ENCODE measurements around the gene TRUB2.

- TF ChIP-seq POLR2A (IDR thresholded peaks at IDR 0.05) (no peak), CTCF (IDR thresholded peaks at IDR 0.05) (no peak)
Observed at GRCh38 chr9:128343855-128344254, 21.6 kb upstream of the TRUB2 start.

All from adrenal gland (tissue), 5 donors.